K562 (cell line): ENCODE measurements around the gene SIRT5. TPM values are rescaled to one million over a fixed set of nuclear protein-coding genes. Genes with fewer than 3 reads are reported as not detected.

Source experiments
- CXXC5 ChIP-seq: fragments of 250-450 bp; sonication (Bioruptor Pico); IDR thresholded peaks from 2 replicates; pipeline ENCODE4 v1.8.0; 2022; ENCODE audit warnings: inconsistent platforms, mild to moderate bottlenecking, moderate library complexity
- DMBX1 ChIP-seq: fragments of 250-450 bp; sonication (Bioruptor Pico); IDR thresholded peaks from 2 replicates; pipeline ENCODE4 v1.8.0; 2022; ENCODE audit warnings: inconsistent platforms, mild to moderate bottlenecking, moderate library complexity, borderline replicate concordance
- EGR1 ChIP-seq: fragments of 450-650 bp; conservative IDR thresholded peaks from 2 replicates; pipeline ENCODE4 v1.6.1; 2017; ENCODE audit warnings: mild to moderate bottlenecking
- ERF ChIP-seq: fragments of 450-650 bp; formaldehyde crosslinking; IDR thresholded peaks from 2 replicates; pipeline ENCODE4 v1.4.0; 2020; ENCODE audit warnings: mild to moderate bottlenecking, mixed read lengths
- GABPA ChIP-seq: fragments of 200-800 bp; sonication (Bioruptor generic); conservative IDR thresholded peaks from 2 replicates; pipeline ENCODE4 v1.6.1; 2016; ENCODE audit warnings: low read depth, missing genetic modification characterization, missing compliant biosample characterization
- GATAD2A ChIP-seq: fragments of 450-650 bp; IDR thresholded peaks from 2 replicates; pipeline ENCODE4 v1.6.1; 2017
- MYC ChIP-seq, 2 experiments: fragments of 250-450 bp in 1 of 2; sonication (Bioruptor Pico) in 1 of 2; IDR thresholded peaks; 2 replicates each; pipeline versions ENCODE4 v1.5.1 to v1.6.1; 2012 to 2021; ENCODE audit warnings: low read depth in 2 of 2, borderline replicate concordance in 1 of 2, improper control_type of control experiment in 1 of 2, low read length in 1 of 2, mild to moderate bottlenecking in 1 of 2, moderate library complexity in 1 of 2
- NCOA1 ChIP-seq: fragments of 450-650 bp; IDR thresholded peaks from 2 replicates; pipeline ENCODE4 v1.6.1; 2016; ENCODE audit warnings: low read depth
- NFE2 ChIP-seq: IDR thresholded peaks from 2 replicates; pipeline ENCODE4 v1.6.1; 2014; ENCODE audit warnings: antibody characterized with exemption, low read depth
- NR2C2 ChIP-seq, 2 experiments: fragments of 200-800 bp in 1 of 2; sonication (Bioruptor generic) in 1 of 2; sonication (generic) in 1 of 2; formaldehyde crosslinking in 1 of 2; IDR thresholded peaks; 2 replicates each; pipeline versions ENCODE4 v1.6.1 to v1.8.0; 2016 to 2022; ENCODE audit warnings: mild to moderate bottlenecking in 1 of 2, missing compliant biosample characterization in 1 of 2, missing genetic modification characterization in 1 of 2, missing genetic modification reagents in 1 of 2
- POLR2A ChIP-seq: fragments of 450-650 bp; conservative IDR thresholded peaks from 2 replicates; pipeline ENCODE4 v1.6.1; 2016
- PTBP1 ChIP-seq: fragments of 200-400 bp; formaldehyde crosslinking; IDR thresholded peaks from 2 replicates; pipeline ENCODE4 v1.6.1; 2017; ENCODE audit warnings: low read depth, low read length
- RNF2 ChIP-seq: sonication (generic); IDR thresholded peaks from 2 replicates; pipeline ENCODE4 v1.6.1; 2016
- SMARCA4 ChIP-seq: fragments of 450-650 bp; IDR thresholded peaks from 2 replicates; pipeline ENCODE4 v1.6.1; 2016
- SP1 ChIP-seq: sonication (generic); formaldehyde crosslinking; IDR thresholded peaks from 2 replicates; pipeline ENCODE4 v1.8.1; 2022; ENCODE audit warnings: mild to moderate bottlenecking, missing genetic modification reagents
- TCF7L2 ChIP-seq: fragments of 150-350 bp; IDR thresholded peaks from 2 replicates; pipeline ENCODE4 v1.6.1; 2016; ENCODE audit warnings: low read depth, mild to moderate bottlenecking, low read length, moderate library complexity
- polyA plus RNA-seq, 8 experiments: library from polyadenylated mRNA; depleted of rRNA in 4 of 8; stranded (reverse) in 5 of 8; unstranded in 3 of 8; fragments of >200 nt; fragmentation: Nextera tagmentation in 2 of 8; fragmentation: Illumina TruSeq in 1 of 8; extraction: Ambion mirVana in 2 of 8; extraction: Trizol in 1 of 8; gene quantifications; 2 replicates each; pipeline versions ENCODE4 v1.2.1 to v1.2.3, GENCODE V29; 2011 to 2014; ENCODE audit warnings: inconsistent platforms in 1 of 8, missing spikeins in 1 of 8
- total RNA-seq, 7 experiments: library from RNA; depleted of rRNA in 6 of 7; stranded (reverse); fragments of >200 nt in 6 of 7; fragmentation: Illumina TruSeq in 2 of 7; extraction: Trizol in 2 of 7; gene quantifications; 2 replicates each; pipeline versions ENCODE4 v1.2.1 to v1.2.3, GENCODE V29; 2011 to 2021; ENCODE audit warnings: low replicate concordance in 1 of 7
- TF ChIP-seq, protein P1 (sequence below): fragments of 450-650 bp; IDR thresholded peaks from 2 replicates; pipeline ENCODE4 v1.6.1; 2016; ENCODE audit warnings: antibody characterized with exemption
- TF ChIP-seq, protein P2 (sequence below): sonication (generic); formaldehyde crosslinking; IDR thresholded peaks from 2 replicates; pipeline ENCODE4 v1.8.1; 2023; ENCODE audit warnings: mild to moderate bottlenecking, missing genetic modification reagents
- TF ChIP-seq, protein P3 (sequence below): sonication (generic); formaldehyde crosslinking; IDR thresholded peaks from 2 replicates; pipeline ENCODE4 v1.8.0; 2023; ENCODE audit warnings: mild to moderate bottlenecking, missing genetic modification reagents

The SIRT5 gene
- total and polyA plus RNA-seq, 9 of the 15 experiments (the other 6 are each of a cell fraction or from before 2014, with no cell fraction given) = 2.1 to 15.7 (median 11.4) TPM

- TF ChIP-seq PTBP1 = peak; percentile 63; the same call in 1 of the 2 replicates
- TF ChIP-seq DMBX1 (CRISPR knock-in tag) = peak; percentile 71
- TF ChIP-seq NCOA1 = no peak; the same call in 1 of the 2 replicates
- TF ChIP-seq, protein P1, sequence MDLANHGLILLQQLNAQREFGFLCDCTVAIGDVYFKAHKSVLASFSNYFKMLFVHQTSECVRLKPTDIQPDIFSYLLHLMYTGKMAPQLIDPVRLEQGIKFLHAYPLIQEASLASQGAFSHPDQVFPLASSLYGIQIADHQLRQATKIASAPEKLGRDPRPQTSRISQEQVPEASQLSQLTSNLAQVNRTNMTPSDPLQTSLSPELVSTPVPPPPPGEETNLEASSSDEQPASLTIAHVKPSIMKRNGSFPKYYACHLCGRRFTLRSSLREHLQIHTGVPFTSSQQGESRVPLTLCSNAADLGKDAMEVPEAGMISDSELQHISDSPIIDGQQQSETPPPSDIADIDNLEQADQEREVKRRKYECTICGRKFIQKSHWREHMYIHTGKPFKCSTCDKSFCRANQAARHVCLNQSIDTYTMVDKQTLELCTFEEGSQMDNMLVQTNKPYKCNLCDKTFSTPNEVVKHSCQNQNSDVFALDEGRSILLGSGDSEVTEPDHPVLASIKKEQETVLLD = peak; percentile 97
- TF ChIP-seq MYC (IDR thresholded peaks at IDR 0.05; ENCODE audit: low read depth, low read length) = peak; percentile 100
- peak; percentile 99 for TF ChIP-seq MYC (CRISPR knock-in tag; IDR thresholded peaks at IDR 0.05; ENCODE audit: borderline replicate concordance, low read depth)
- TF ChIP-seq TCF7L2 = no peak
- peak; percentile 98 for TF ChIP-seq CXXC5
- TF ChIP-seq NFE2 = peak; percentile 36; the same call in 1 of the 2 replicates
- TF ChIP-seq RNF2 = peak; percentile 93
- no peak for TF ChIP-seq SMARCA4
- TF ChIP-seq, protein P2, sequence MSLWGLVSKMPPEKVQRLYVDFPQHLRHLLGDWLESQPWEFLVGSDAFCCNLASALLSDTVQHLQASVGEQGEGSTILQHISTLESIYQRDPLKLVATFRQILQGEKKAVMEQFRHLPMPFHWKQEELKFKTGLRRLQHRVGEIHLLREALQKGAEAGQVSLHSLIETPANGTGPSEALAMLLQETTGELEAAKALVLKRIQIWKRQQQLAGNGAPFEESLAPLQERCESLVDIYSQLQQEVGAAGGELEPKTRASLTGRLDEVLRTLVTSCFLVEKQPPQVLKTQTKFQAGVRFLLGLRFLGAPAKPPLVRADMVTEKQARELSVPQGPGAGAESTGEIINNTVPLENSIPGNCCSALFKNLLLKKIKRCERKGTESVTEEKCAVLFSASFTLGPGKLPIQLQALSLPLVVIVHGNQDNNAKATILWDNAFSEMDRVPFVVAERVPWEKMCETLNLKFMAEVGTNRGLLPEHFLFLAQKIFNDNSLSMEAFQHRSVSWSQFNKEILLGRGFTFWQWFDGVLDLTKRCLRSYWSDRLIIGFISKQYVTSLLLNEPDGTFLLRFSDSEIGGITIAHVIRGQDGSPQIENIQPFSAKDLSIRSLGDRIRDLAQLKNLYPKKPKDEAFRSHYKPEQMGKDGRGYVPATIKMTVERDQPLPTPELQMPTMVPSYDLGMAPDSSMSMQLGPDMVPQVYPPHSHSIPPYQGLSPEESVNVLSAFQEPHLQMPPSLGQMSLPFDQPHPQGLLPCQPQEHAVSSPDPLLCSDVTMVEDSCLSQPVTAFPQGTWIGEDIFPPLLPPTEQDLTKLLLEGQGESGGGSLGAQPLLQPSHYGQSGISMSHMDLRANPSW (CRISPR knock-in tag) = no peak; the same call in 1 of the 2 replicates
- 0 out of 2 replicates have a peak, but pooled peaks have one; percentile 68 for TF ChIP-seq GATAD2A
- TF ChIP-seq, protein P3, sequence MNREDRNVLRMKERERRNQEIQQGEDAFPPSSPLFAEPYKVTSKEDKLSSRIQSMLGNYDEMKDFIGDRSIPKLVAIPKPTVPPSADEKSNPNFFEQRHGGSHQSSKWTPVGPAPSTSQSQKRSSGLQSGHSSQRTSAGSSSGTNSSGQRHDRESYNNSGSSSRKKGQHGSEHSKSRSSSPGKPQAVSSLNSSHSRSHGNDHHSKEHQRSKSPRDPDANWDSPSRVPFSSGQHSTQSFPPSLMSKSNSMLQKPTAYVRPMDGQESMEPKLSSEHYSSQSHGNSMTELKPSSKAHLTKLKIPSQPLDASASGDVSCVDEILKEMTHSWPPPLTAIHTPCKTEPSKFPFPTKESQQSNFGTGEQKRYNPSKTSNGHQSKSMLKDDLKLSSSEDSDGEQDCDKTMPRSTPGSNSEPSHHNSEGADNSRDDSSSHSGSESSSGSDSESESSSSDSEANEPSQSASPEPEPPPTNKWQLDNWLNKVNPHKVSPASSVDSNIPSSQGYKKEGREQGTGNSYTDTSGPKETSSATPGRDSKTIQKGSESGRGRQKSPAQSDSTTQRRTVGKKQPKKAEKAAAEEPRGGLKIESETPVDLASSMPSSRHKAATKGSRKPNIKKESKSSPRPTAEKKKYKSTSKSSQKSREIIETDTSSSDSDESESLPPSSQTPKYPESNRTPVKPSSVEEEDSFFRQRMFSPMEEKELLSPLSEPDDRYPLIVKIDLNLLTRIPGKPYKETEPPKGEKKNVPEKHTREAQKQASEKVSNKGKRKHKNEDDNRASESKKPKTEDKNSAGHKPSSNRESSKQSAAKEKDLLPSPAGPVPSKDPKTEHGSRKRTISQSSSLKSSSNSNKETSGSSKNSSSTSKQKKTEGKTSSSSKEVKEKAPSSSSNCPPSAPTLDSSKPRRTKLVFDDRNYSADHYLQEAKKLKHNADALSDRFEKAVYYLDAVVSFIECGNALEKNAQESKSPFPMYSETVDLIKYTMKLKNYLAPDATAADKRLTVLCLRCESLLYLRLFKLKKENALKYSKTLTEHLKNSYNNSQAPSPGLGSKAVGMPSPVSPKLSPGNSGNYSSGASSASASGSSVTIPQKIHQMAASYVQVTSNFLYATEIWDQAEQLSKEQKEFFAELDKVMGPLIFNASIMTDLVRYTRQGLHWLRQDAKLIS (CRISPR knock-in tag) = peak; percentile 98
- TF ChIP-seq ERF (CRISPR knock-in tag) = peak; percentile 63; the same call in 1 of the 2 replicates
- peak; percentile 100 for TF ChIP-seq SP1 (CRISPR knock-in tag)
- peak; percentile 99 for TF ChIP-seq GABPA (tag)
- TF ChIP-seq POLR2A = peak; percentile 96
- peak; percentile 100 for TF ChIP-seq NR2C2 (CRISPR knock-in tag; IDR thresholded peaks at IDR 0.05)
- peak; percentile 100 for TF ChIP-seq NR2C2 (tag; IDR thresholded peaks at IDR 0.05)
- TF ChIP-seq EGR1 = peak; percentile 96
Measured at GRCh38 chr6:13614926-13615791, 40.8 kb downstream of the SIRT5 start, which contains the start of gene NOL7 (continued).
